Tibial nerve (tissue), 4 donors: ENCODE data around the gene PAIP2B. TPM values are rescaled to one million over a fixed set of nuclear protein-coding genes. Genes with fewer than 3 reads are reported as not detected.

ENCODE experiments used
- DNase-seq, 2 donors: peaks; one replicate each; pipeline ENCODE4 v3.0.0-alpha.2; 2019; ENCODE audit warnings: low spot score in 2 of 2
- H3K27ac ChIP-seq, 4 donors: fragments of 200-600 bp; sonication (generic) in 3 of 4; one replicate each; pipeline ENCODE4 v1.5.1; 2017 to 2019; ENCODE audit warnings: mild to moderate bottlenecking in 1 of 4
- H3K27me3 ChIP-seq, 2 donors: fragments of 200-600 bp; sonication (generic) in 1 of 2; one replicate each; pipeline versions ENCODE4 v1.5.1 to v1.6.0; 2017 to 2019
- H3K36me3 ChIP-seq, 3 donors: fragments of 200-600 bp; sonication (generic); one replicate each; pipeline ENCODE4 v1.5.1; 2018 to 2019
- H3K4me1 ChIP-seq, 4 donors: fragments of 200-600 bp; sonication (generic) in 3 of 4; one replicate each; pipeline ENCODE4 v1.5.1; 2017 to 2019
- H3K4me3 ChIP-seq, 4 donors: fragments of 200-600 bp; sonication (generic) in 3 of 4; one replicate each; pipeline ENCODE4 v1.5.1; 2017 to 2019; ENCODE audit warnings: mild to moderate bottlenecking in 1 of 4, moderate library complexity in 1 of 4
- H3K9me3 ChIP-seq, 4 donors: fragments of 200-600 bp; sonication (generic) in 3 of 4; one replicate each; pipeline ENCODE4 v1.5.1; 2017 to 2019
- CTCF ChIP-seq, 5 experiments: fragments of 200-600 bp in 3 of 5; fragments of 450-650 bp in 2 of 5; sonication (generic) in 3 of 5; IDR thresholded peaks; one replicate each; pipeline ENCODE4 v1.5.1; 2016 to 2019; ENCODE audit warnings: antibody characterized with exemption in 5 of 5, mild to moderate bottlenecking in 3 of 5, moderate library complexity in 2 of 5
- EP300 ChIP-seq, 2 donors: sonication (generic); formaldehyde crosslinking; IDR thresholded peaks; one replicate each; pipeline ENCODE4 v1.6.1; 2017; ENCODE audit warnings: antibody characterized with exemption in 2 of 2, mild to moderate bottlenecking in 1 of 2
- POLR2A ChIP-seq, 2 donors: fragments of 450-650 bp; IDR thresholded peaks; one replicate each; pipeline ENCODE4 v1.6.1; 2017; ENCODE audit warnings: antibody characterized with exemption in 2 of 2, mild to moderate bottlenecking in 2 of 2, moderate library complexity in 2 of 2
- WGBS, 2 donors: methylation state at CpG; one replicate each; pipeline ENCODE4 v1.1.5; 2018; 5-methylcytosine and 5-hydroxymethylcytosine counted together
- total RNA-seq, 4 donors: library from RNA; depleted of rRNA; stranded (reverse); fragments of >200 nt; gene quantifications; one replicate each; pipeline ENCODE4 v1.1.0, GENCODE V29; 2016

PAIP2B gene
- total RNA-seq, 4 donors from 2014 or later = 5.7 to 22.1 (median 13.6) TPM

GRCh38 chr2:71256421-71256820 lies 29.5 kb upstream of the PAIP2B start:
- no peak overlapping the region for H3K4me3 ChIP-seq

GRCh38 chr2:71254776-71255175 lies 27.9 kb upstream of the PAIP2B start:
- Histone ChIP-seq H3K27me3 (no peaks in the 10 kb centered on the region), H3K4me1 (peaks cover 0 to 4% (median 0%) of the 10 kb centered on the region in 4 donors), H3K36me3 (no peaks in the 10 kb centered on the region), H3K4me3 (no peak overlapping the region), H3K27ac (no peak overlapping the region), H3K9me3 (no peaks in the 10 kb centered on the region)
- no peak for DNase-seq
- 85 to 94% methylated on average over 4 of the region's 4 CpGs for WGBS, 2 donors
- TF ChIP-seq CTCF (IDR thresholded peaks at IDR 0.05) = no peak
- no peak for TF ChIP-seq EP300 (IDR thresholded peaks at IDR 0.05)
- no peak for TF ChIP-seq POLR2A (IDR thresholded peaks at IDR 0.05)

More at GRCh38 chr2:71256421-71256820, 29.5 kb upstream of the PAIP2B start:
- Histone ChIP-seq H3K9me3 (no peaks in the 10 kb centered on the region), H3K4me1 (peaks cover 0 to 4% (median 0%) of the 10 kb centered on the region in 4 donors), H3K27me3 (no peaks in the 10 kb centered on the region), H3K27ac (peak overlapping the region; percentile 58 to 88 (median 80)), H3K36me3 (no peaks in the 10 kb centered on the region)
- 38 to 50% methylated on average over 3 of the region's 3 CpGs for WGBS, 2 donors
- no peak for DNase-seq
- TF ChIP-seq CTCF (IDR thresholded peaks at IDR 0.05) (no peak), EP300 (IDR thresholded peaks at IDR 0.05) (peak; percentile 47 to 86), POLR2A (IDR thresholded peaks at IDR 0.05) (peak in 1 of 2 donors; percentile 15)

- WGBS, 2 donors = 85 to 91% methylated on average over 3 of the region's 3 CpGs
- H3K4me3 ChIP-seq = no peak overlapping the region
- H3K27me3 ChIP-seq = no peaks in the 10 kb centered on the region
- no peak for DNase-seq
- TF ChIP-seq CTCF (IDR thresholded peaks at IDR 0.05) = no peak
- H3K4me1 ChIP-seq = peaks cover 0 to 4% (median 0%) of the 10 kb centered on the region in 4 donors
- no peaks in the 10 kb centered on the region for H3K9me3 ChIP-seq
- H3K36me3 ChIP-seq = no peaks in the 10 kb centered on the region
- no peak overlapping the region for H3K27ac ChIP-seq
Measured at GRCh38 chr2:71254078-71254477, 27.2 kb upstream of the PAIP2B start.

GRCh38 chr2:71253476-71253875 lies 26.6 kb upstream of the PAIP2B start:
- no peaks in the 10 kb centered on the region for H3K9me3 ChIP-seq
- H3K4me3 ChIP-seq = no peak overlapping the region
- no peaks in the 10 kb centered on the region for H3K27me3 ChIP-seq
- H3K27ac ChIP-seq = no peak overlapping the region
- DNase-seq = no peak
- H3K36me3 ChIP-seq = no peaks in the 10 kb centered on the region
- no peak for TF ChIP-seq POLR2A (IDR thresholded peaks at IDR 0.05)
- TF ChIP-seq EP300 (IDR thresholded peaks at IDR 0.05) = no peak
- no peak for TF ChIP-seq CTCF (IDR thresholded peaks at IDR 0.05)
- WGBS, 2 donors = 65 to 76% methylated on average over 1 of the region's 1 CpG
- peaks cover 0 to 4% (median 0%) of the 10 kb centered on the region in 4 donors for H3K4me1 ChIP-seq

GRCh38 chr2:71252862-71253261 lies 26.0 kb upstream of the PAIP2B start:
- no peaks in the 10 kb centered on the region for H3K9me3 ChIP-seq
- 83 to 87% methylated on average over 3 of the region's 3 CpGs for WGBS, 2 donors
- H3K27me3 ChIP-seq = no peaks in the 10 kb centered on the region
- peaks cover 0 to 4% (median 0%) of the 10 kb centered on the region in 4 donors for H3K4me1 ChIP-seq
- no peaks in the 10 kb centered on the region for H3K36me3 ChIP-seq
- TF ChIP-seq POLR2A (IDR thresholded peaks at IDR 0.05) (no peak), EP300 (IDR thresholded peaks at IDR 0.05) (no peak), CTCF (IDR thresholded peaks at IDR 0.05) (no peak)
- H3K4me3 ChIP-seq = no peak overlapping the region
- no peak overlapping the region for H3K27ac ChIP-seq
- no peak for DNase-seq
